T-helper 2 cell treated with Interferon-gamma antibody and Interleukin-4, amounts not matched to agents 100 ng/mL and 5 ng/mL, for 36 hours (primary cell): ENCODE data around the gene C11orf24. TPM values are rescaled to one million over a fixed set of nuclear protein-coding genes. Genes with fewer than 3 reads are reported as not detected.

ENCODE experiments used
- intact Hi-C: fragments of 100-400 bp; cut with micrococcal nuclease; formaldehyde crosslinking; loops from one replicate; pipeline ENCODE4 v1.15.1; 2023
- total RNA-seq: library from RNA; stranded (reverse); gene quantifications from 2 replicates; pipeline ENCODE4 v1.2.3, GENCODE V29; 2022

The C11orf24 gene
- total RNA-seq, 1 donor from 2014 or later: 25.7 TPM

GRCh38 chr11:68273026-68273738 lies 1.4 kb upstream of the C11orf24 start:
- intact Hi-C loops: loop anchor here (10.0 kb wide), 1 partner anchor 58 kb away; the partner anchor contains the start of gene KMT5B

GRCh38 chr11:68271023-68271780 lies 571 bp downstream of the C11orf24 start:
- intact Hi-C loops: loop anchor here (1.0 to 10.0 kb wide), 2 partner anchors 26 to 56 kb away; partner anchors contain the start of gene KMT5B

- intact Hi-C loops: loop anchor here (1.0 to 10.0 kb wide), 2 partner anchors 27 to 56 kb away; partner anchors contain the start of gene KMT5B
Observed at GRCh38 chr11:68270196-68271022, 1.4 kb downstream of the C11orf24 start.

- intact Hi-C loops: loop anchor here (10.0 kb wide), 1 partner anchor 55 kb away; the partner anchor contains the start of gene KMT5B
Observed at GRCh38 chr11:68269414-68270081, 2.2 kb downstream of the C11orf24 start.

- intact Hi-C loops: no loop called here
Observed at GRCh38 chr11:68267881-68268240, 3.9 kb downstream of the C11orf24 start.

GRCh38 chr11:68266936-68267880 lies 4.6 kb downstream of the C11orf24 start:
- intact Hi-C loops: no loop called here

GRCh38 chr11:68266121-68266891 lies 5.5 kb downstream of the C11orf24 start:
- intact Hi-C loops: no loop called here

GRCh38 chr11:68264741-68265540 lies 6.8 kb downstream of the C11orf24 start:
- intact Hi-C loops: no loop called here

- intact Hi-C loops: no loop called here
Observed at GRCh38 chr11:68264244-68264643, 7.5 kb downstream of the C11orf24 start.

GRCh38 chr11:68263444-68264035 lies 8.2 kb downstream of the C11orf24 start:
- intact Hi-C loops: no loop called here

GRCh38 chr11:68262544-68262827 lies 9.3 kb downstream of the C11orf24 start:
- intact Hi-C loops: no loop called here

- intact Hi-C loops: no loop called here
Observed at GRCh38 chr11:68261749-68262543, 9.8 kb downstream of the C11orf24 start.

GRCh38 chr11:68261006-68261405 lies 10.8 kb downstream of the C11orf24 start:
- intact Hi-C loops: no loop called here

- intact Hi-C loops: no loop called here
Observed at GRCh38 chr11:68260484-68260883, 11.3 kb downstream of the C11orf24 start.

GRCh38 chr11:68259122-68259959 lies 12.4 kb downstream of the C11orf24 start:
- intact Hi-C loops: no loop called here

- intact Hi-C loops: no loop called here
Observed at GRCh38 chr11:68258363-68258765, 13.4 kb downstream of the C11orf24 start.
